Activated T-cell treated with anti-CD3 and anti-CD28 coated beads for 48 hours (primary cell): ENCODE measurements around the gene PGA4.
"Not testable (repeated sequence)": the region's sequence is repeated elsewhere in the genome, so short reads cannot be mapped to it uniquely, and the experiment has no call there.

Source experiments
- DNase-seq: peaks from one replicate; pipeline ENCODE4 v3.0.0-alpha.2; 2020; ENCODE audit warnings: low read depth

PGA4 gene

GRCh38 chr11:61204502-61205059 lies 17.6 kb upstream of the PGA4 start:
- not testable (repeated sequence) for DNase-seq

- not testable (repeated sequence) for DNase-seq
These were observed 14.4 kb upstream of the PGA4 start for GRCh38 chr11:61207636-61208310.

GRCh38 chr11:61210629-61211028 lies 11.5 kb upstream of the PGA4 start:
- not testable (repeated sequence) for DNase-seq

GRCh38 chr11:61211327-61211952 lies 10.7 kb upstream of the PGA4 start:
- DNase-seq: not testable (repeated sequence)

GRCh38 chr11:61212202-61212601 lies 9.9 kb upstream of the PGA4 start:
- DNase-seq: not testable (repeated sequence)

- DNase-seq: not testable (repeated sequence)
These were observed 8.3 kb upstream of the PGA4 start for GRCh38 chr11:61213711-61214324.

GRCh38 chr11:61218306-61218705 lies 3.8 kb upstream of the PGA4 start:
- not testable (repeated sequence) for DNase-seq

- not testable (repeated sequence) for DNase-seq
These were observed 3.1 kb upstream of the PGA4 start for GRCh38 chr11:61219016-61219415.

GRCh38 chr11:61222692-61223091 lies 545 bp downstream of the PGA4 start:
- DNase-seq: not testable (repeated sequence)

- not testable (repeated sequence) for DNase-seq
These were observed 4.5 kb downstream of the PGA4 start for GRCh38 chr11:61226457-61227137.

GRCh38 chr11:61229458-61229857 lies 7.3 kb downstream of the PGA4 start:
- not testable (repeated sequence) for DNase-seq

GRCh38 chr11:61231033-61231432 lies 8.9 kb downstream of the PGA4 start:
- not testable (repeated sequence) for DNase-seq

GRCh38 chr11:61231585-61231984 lies 9.4 kb downstream of the PGA4 start:
- DNase-seq: not testable (repeated sequence)

GRCh38 chr11:61232548-61233145 lies 10.5 kb downstream of the PGA4 start:
- not testable (repeated sequence) for DNase-seq

- DNase-seq: not testable (repeated sequence)
These were observed 15.0 kb downstream of the PGA4 start for GRCh38 chr11:61237130-61237529.

GRCh38 chr11:61240288-61240687 lies 18.1 kb downstream of the PGA4 start:
- not testable (repeated sequence) for DNase-seq

- not testable (repeated sequence) for DNase-seq
These were observed 18.7 kb downstream of the PGA4 start, which contains the start of gene PGA5 for GRCh38 chr11:61240875-61241274. PGA5 (plus strand) TSS chr11:61241175; CDS start chr11:61241227, 52 bp downstream.

- DNase-seq: not testable (repeated sequence)
These were observed 19.4 kb downstream of the PGA4 start for GRCh38 chr11:61241526-61241925.

- not testable (repeated sequence) for DNase-seq
These were observed 23.3 kb downstream of the PGA4 start for GRCh38 chr11:61245284-61245964.

- not testable (repeated sequence) for DNase-seq
These were observed 25.9 kb downstream of the PGA4 start for GRCh38 chr11:61248071-61248470.

- not testable (repeated sequence) for DNase-seq
These were observed 27.1 kb downstream of the PGA4 start for GRCh38 chr11:61249201-61249600.
